ENCODE measurements around the gene SNX13.

SNX13 gene, protein sequence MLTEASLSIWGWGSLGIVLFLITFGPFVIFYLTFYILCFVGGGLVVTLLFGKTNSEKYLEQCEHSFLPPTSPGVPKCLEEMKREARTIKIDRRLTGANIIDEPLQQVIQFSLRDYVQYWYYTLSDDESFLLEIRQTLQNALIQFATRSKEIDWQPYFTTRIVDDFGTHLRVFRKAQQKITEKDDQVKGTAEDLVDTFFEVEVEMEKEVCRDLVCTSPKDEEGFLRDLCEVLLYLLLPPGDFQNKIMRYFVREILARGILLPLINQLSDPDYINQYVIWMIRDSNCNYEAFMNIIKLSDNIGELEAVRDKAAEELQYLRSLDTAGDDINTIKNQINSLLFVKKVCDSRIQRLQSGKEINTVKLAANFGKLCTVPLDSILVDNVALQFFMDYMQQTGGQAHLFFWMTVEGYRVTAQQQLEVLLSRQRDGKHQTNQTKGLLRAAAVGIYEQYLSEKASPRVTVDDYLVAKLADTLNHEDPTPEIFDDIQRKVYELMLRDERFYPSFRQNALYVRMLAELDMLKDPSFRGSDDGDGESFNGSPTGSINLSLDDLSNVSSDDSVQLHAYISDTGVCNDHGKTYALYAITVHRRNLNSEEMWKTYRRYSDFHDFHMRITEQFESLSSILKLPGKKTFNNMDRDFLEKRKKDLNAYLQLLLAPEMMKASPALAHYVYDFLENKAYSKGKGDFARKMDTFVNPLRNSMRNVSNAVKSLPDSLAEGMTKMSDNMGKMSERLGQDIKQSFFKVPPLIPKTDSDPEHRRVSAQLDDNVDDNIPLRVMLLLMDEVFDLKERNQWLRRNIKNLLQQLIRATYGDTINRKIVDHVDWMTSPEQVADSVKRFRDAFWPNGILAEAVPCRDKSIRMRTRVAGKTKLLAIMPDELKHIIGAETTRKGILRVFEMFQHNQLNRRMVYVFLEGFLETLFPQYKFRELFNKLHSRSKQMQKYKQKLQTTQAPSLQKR

GRCh38 chr7:17940302-17940883 lies at the start of gene SNX13:
Gene SNX13, minus strand, starts transcription at chr7:17940494. Its CDS starts 199 bp downstream, at chr7:17940295.
- peak; percentile 82 to 84 for DNase-seq (ENCODE audit: low read depth in 2 of 2)

DNA sequence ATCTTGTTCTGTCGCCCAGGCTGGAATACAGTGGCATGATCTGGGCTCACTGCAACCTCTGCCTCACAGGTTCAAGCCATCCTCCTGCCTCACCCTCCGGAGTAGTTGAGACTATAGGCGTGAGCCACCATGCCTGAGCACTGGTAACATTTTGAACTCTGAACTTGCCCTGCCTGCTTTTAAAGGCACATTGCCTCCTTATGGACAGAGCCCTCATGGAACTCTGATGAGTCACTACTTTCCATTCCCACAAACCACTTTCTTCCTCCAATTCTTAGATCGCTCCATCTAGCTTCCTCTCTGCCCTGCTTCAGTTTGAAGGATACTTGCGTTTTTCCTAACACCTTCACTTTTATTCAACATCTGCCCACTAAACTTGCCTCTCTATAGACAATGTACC lies 49.3 kb upstream of the SNX13 start:
- DNase-seq (ENCODE audit: low read depth in 2 of 2): no peak

GRCh38 chr7:17988858-17989257 lies 48.6 kb upstream of the SNX13 start:
- no peak for DNase-seq (ENCODE audit: low read depth in 2 of 2)

- DNase-seq (ENCODE audit: low read depth in 2 of 2): no peak
These were observed 47.8 kb upstream of the SNX13 start for GRCh38 chr7:17988141-17988540.

GRCh38 chr7:17986851-17987250 lies 46.6 kb upstream of the SNX13 start:
- no peak for DNase-seq (ENCODE audit: low read depth in 2 of 2)

- no peak for DNase-seq (ENCODE audit: low read depth in 2 of 2)
These were observed 45.4 kb upstream of the SNX13 start for GRCh38 chr7:17985473-17986239.

- no peak for DNase-seq (ENCODE audit: low read depth in 2 of 2)
These were observed 44.0 kb upstream of the SNX13 start for GRCh38 chr7:17984288-17984687.

GRCh38 chr7:17983221-17984062 lies 43.1 kb upstream of the SNX13 start:
- no peak for DNase-seq (ENCODE audit: low read depth in 2 of 2)

DNA sequence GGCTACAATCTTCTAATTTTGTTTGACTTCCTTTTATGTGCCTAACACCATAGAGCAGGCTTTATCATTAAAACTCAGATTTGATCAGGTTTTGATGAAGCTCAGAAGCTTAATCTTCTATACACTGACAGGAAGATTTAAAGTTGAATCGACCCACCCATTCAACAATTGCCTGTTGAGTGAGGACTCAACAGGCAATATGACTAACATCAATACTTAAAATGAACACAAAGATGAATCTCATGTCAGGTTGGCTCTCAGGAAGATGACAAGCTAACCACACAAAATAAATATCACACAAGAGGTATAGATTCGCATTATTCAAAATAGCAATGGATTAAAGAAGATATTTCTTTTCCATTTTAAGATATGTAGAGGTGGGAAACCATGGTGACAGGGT lies 36.7 kb upstream of the SNX13 start:
- no peak for DNase-seq (ENCODE audit: low read depth in 2 of 2)

DNA sequence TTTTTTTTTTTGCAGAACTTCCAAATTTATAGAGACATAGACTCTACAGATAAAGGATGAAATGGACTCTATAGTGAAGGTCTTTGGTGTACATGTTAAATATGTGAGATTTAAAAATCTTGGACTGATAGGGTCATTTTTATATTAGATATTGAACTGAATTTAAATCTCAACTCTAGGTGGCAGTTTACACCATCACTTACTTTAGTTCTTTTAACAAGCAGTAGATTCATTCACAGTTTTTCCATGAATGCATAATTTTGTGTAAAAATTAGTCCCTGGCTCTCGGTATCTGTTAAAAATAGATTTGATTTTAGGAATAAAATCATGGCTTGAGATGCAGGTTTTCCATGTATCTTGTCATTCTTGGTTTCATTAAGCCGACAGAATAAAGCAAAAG lies 31.1 kb upstream of the SNX13 start:
- no peak for DNase-seq (ENCODE audit: low read depth in 2 of 2)

DNA sequence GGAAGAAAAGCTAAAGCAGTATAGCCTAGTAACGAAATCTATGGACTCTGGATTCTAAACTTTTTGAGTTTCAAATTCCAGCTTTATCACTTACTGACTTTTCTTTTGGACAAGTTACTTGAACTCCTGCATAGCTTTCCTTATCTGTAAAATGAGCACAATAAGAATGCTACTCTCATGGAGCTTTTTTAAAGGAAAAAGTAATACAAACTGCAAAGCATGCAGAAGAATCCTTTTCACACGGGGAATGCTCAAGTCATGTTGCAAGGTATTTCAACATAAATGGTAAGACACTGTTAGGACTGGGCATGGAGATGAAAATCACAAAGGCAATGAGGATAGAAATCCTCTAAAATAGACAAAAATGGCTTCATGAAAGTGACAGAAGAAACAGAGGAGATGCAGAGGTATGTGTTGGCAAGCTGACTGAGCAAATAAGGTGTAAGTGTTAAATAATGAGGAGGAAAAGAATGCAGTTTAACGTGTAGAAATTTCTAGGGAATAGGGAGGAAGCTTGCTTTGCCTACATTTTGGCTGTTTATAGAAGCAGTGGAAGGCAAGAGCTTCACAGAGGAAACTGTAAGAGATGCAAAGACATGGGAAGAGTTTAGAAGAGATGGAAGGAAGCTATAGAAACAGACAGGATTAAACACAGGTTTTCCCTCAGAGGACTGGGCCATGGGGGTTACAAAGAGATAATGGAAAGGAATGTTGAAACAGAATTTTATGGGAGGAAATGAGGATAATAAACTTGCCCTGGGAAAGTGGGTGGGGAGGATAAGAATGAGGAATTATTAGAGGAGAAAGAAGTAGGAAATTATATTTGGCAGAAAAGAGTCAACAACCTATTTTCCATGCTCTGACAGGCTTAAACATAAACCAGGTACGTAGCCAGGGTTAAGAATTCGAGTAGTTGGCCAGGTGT lies 28.8 kb upstream of the SNX13 start:
- DNase-seq (ENCODE audit: low read depth in 2 of 2): no peak

GRCh38 chr7:17966706-17967105 lies 26.4 kb upstream of the SNX13 start:
- no peak for DNase-seq (ENCODE audit: low read depth in 2 of 2)

GRCh38 chr7:17965603-17966002 lies 25.3 kb upstream of the SNX13 start:
- DNase-seq (ENCODE audit: low read depth in 2 of 2): no peak

- DNase-seq (ENCODE audit: low read depth in 2 of 2): no peak
These were observed 23.0 kb upstream of the SNX13 start for GRCh38 chr7:17963281-17963680.

DNA sequence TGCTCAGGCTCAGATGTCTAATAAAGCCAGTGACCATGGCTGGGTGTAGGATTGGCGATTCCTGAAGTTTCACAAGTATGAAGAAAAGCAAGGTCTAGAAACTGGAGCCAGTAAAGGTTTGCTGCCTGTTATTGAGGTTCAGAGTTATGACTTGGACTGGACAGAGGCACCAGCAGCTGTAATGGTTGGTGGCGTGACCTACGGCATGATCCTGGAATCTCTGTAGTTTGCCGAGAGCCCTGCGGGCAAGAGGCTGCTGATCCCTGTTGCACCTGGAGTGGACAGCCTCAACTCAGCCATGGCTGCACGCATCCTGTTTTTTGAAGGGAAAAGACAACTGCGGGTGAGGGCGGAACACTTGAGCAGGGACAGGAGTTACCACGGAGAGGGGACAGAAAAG lies 22.4 kb upstream of the SNX13 start:
- no peak for DNase-seq (ENCODE audit: low read depth in 2 of 2)

DNA sequence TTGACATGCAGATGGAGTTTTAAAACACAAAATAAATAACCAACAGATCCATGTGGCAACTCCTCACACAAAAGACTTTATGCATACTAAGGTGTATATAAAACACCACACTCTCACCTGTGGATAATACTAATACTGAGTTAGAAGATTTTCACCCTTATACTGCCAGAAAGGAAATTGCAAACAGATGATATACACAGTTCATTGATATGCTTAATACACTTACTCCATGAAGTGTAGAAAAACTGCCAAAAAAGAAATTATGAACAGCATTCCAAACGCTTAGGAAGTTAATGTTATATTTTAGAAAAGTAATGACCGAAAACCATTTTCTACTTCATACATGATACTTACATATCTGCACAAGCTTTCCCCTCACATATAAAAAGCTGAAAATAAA lies 17.6 kb upstream of the SNX13 start:
- no peak for DNase-seq (ENCODE audit: low read depth in 2 of 2)

DNA sequence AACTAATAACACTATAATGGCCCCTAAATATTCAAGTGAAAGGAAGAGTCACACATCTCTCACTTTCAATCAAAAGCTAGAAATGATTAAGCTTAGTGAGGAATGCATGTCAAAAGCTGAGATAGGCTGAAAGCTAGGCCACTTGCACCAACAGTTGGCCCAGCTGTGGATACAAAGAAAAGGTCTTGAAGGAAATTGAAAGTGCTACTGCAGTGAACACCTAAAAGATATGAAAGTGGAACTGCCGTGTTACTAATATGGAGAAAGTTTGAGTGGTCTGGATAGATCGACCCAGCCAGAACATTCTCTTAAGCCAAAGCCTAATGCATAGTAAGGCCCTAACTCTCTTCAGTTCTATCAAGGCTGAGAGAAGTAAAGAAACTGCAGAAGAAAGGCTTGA lies 12.1 kb upstream of the SNX13 start:
- peak; percentile 4 to 6 for DNase-seq (ENCODE audit: low read depth in 2 of 2)

GRCh38 chr7:17951742-17952254 lies 11.5 kb upstream of the SNX13 start:
- no peak for DNase-seq (ENCODE audit: low read depth in 2 of 2)

DNA sequence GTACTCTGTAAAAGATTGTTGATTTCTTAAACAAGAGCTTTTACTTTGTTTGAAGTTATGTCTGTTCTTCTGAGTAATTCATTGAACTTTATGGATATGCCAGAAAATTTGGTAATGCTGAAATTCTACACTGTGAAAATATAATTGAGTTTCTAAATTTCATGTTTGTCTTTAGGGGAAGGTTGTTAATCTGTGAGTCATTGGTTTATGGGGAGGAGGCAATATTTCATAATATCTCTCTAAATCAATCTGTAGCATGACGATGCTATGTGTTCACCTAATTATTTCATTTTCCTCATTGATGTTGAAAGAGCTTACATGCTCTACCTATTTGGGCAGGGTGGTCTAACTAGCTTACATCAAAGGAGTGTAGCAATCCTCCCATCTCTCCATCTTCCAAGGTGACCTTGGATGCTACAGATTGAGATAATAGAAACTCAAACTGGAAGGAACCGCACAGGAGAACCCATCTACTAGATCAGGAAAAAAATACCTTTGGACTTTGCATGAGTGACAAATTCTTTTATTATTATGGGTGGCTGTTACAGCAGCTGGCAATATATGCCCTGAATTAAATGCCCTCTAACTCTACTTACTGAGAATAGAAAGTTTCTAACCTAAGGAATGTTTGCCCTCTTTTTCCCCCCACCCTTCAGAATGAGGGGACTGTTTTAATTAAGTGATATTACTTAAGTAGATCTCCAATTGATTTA lies 8.4 kb upstream of the SNX13 start:
- DNase-seq (ENCODE audit: low read depth in 2 of 2): no peak

Data from stimulated activated CD4-positive, alpha-beta T cell treated with anti-CD3 and anti-CD28 coated beads, Interleukin-15, amount 100 ng/mL, for 48 hours (primary cell).